CD14-positive monocyte (primary cell): ENCODE results near the gene SLX9. TPM values are rescaled to one million over a fixed set of nuclear protein-coding genes. Genes with fewer than 3 reads are reported as not detected.
A peak's percentile ranks its signal among the peaks of the same experiment; 100 is the strongest.

Source experiments
- DNase-seq, 3 donors: peaks; one replicate each; pipeline ENCODE4 v3.0.0-alpha.2; 2011 to 2022
- H2AFZ ChIP-seq: 2 replicates; pipeline ENCODE4 v1.6.0; 2012; ENCODE audit warnings: mild to moderate bottlenecking, low read depth, low read length, inconsistent platforms; ENCODE audit not compliant: insufficient read depth, poor library complexity, severe bottlenecking
- H3K27ac ChIP-seq, 2 donors: 1 replicate in 1 of 2; 2 replicates in 1 of 2; pipeline ENCODE4 v1.5.1; 2012 to 2013; ENCODE audit warnings: low read length in 2 of 2, control low read depth in 1 of 2, inconsistent platforms in 1 of 2, low read depth in 1 of 2, mild to moderate bottlenecking in 1 of 2
- H3K27me3 ChIP-seq, 2 donors: one replicate each; pipeline versions ENCODE4 v1.6.0 to v1.6.1; 2011 to 2013; ENCODE audit warnings: low read length in 2 of 2; ENCODE audit not compliant: control insufficient read depth in 2 of 2, insufficient read depth in 2 of 2
- H3K36me3 ChIP-seq, 2 donors: replicated peaks in 1 of 2; 1 replicate in 1 of 2; 2 replicates in 1 of 2; pipeline versions ENCODE4 v1.5.1 to v1.6.1; 2012 to 2013; ENCODE audit warnings: low read length in 2 of 2, control low read depth in 1 of 2, inconsistent platforms in 1 of 2, mild to moderate bottlenecking in 1 of 2; ENCODE audit not compliant: insufficient read depth in 2 of 2, control insufficient read depth in 1 of 2
- H3K4me1 ChIP-seq, 2 donors: 1 replicate in 1 of 2; 2 replicates in 1 of 2; pipeline versions ENCODE4 v1.5.1 to v1.6.1; 2012 to 2013; ENCODE audit warnings: low read length in 2 of 2, control low read depth in 1 of 2, inconsistent platforms in 1 of 2, mild to moderate bottlenecking in 1 of 2, moderate library complexity in 1 of 2; ENCODE audit not compliant: insufficient read depth in 2 of 2, control insufficient read depth in 1 of 2
- H3K4me2 ChIP-seq: replicated peaks from 2 replicates; pipeline ENCODE3; 2012; ENCODE audit warnings: low read length, moderate library complexity, mild to moderate bottlenecking; ENCODE audit not compliant: poor library complexity, severe bottlenecking; ENCODE audit errors: extremely low read depth
- H3K4me3 ChIP-seq, 3 experiments: fragments of 200-600 bp in 1 of 3; sonication (generic) in 1 of 3; replicated peaks in 1 of 3; 1 replicate in 2 of 3; 2 replicates in 1 of 3; pipeline ENCODE4 v1.5.1; 2011 to 2013; ENCODE audit warnings: low read length in 3 of 3, mild to moderate bottlenecking in 3 of 3, control low read depth in 2 of 3, low read depth in 2 of 3, inconsistent platforms in 1 of 3, moderate library complexity in 1 of 3
- H3K79me2 ChIP-seq: 2 replicates; pipeline ENCODE4 v1.6.0; 2012; ENCODE audit warnings: mild to moderate bottlenecking, control low read depth, inconsistent platforms, low read length, moderate library complexity; ENCODE audit not compliant: insufficient read depth
- H3K9ac ChIP-seq: 2 replicates; pipeline ENCODE4 v1.6.0; 2017; ENCODE audit warnings: low read length, mild to moderate bottlenecking; ENCODE audit not compliant: insufficient read depth, poor library complexity, severe bottlenecking
- H3K9me3 ChIP-seq, 2 donors: replicated peaks in 1 of 2; 1 replicate in 1 of 2; 2 replicates in 1 of 2; pipeline versions ENCODE4 v1.5.1 to v1.6.1; 2012 to 2013; ENCODE audit warnings: low read length in 2 of 2, control low read depth in 1 of 2; ENCODE audit not compliant: control insufficient read depth in 1 of 2, insufficient read depth in 1 of 2
- H4K20me1 ChIP-seq: 2 replicates; pipeline ENCODE4 v1.6.0; 2012; ENCODE audit warnings: mild to moderate bottlenecking, low read length, control low read depth, moderate library complexity; ENCODE audit not compliant: insufficient read depth
- H3K27ac Mint-ChIP-seq, 7 donors: one replicate each; pipeline ENCODE4 v1.8.0; 2020; ENCODE audit warnings: mild to moderate bottlenecking in 7 of 7, mixed read lengths in 7 of 7, moderate library complexity in 6 of 7, inconsistent platforms in 2 of 7
- H3K27me3 Mint-ChIP-seq, 3 donors: one replicate each; pipeline ENCODE4 v1.8.0; 2021 to 2022; ENCODE audit warnings: low read depth in 3 of 3, mild to moderate bottlenecking in 3 of 3, mixed read lengths in 3 of 3, moderate library complexity in 3 of 3, inconsistent platforms in 1 of 3
- H3K36me3 Mint-ChIP-seq, 2 donors: one replicate each; pipeline ENCODE4 v1.8.0; 2020; ENCODE audit warnings: mixed read lengths in 2 of 2, inconsistent platforms in 1 of 2, mild to moderate bottlenecking in 1 of 2
- H3K4me1 Mint-ChIP-seq: one replicate; pipeline ENCODE4 v1.8.0; 2020; ENCODE audit warnings: mild to moderate bottlenecking, mixed read lengths
- H3K4me3 Mint-ChIP-seq, 2 donors: one replicate each; pipeline ENCODE4 v1.8.0; 2020; ENCODE audit warnings: mild to moderate bottlenecking in 2 of 2, mixed read lengths in 2 of 2, moderate library complexity in 1 of 2
- H3K9me3 Mint-ChIP-seq, 7 donors: one replicate each; pipeline ENCODE4 v1.8.0; 2020 to 2022; ENCODE audit warnings: mixed read lengths in 7 of 7, mild to moderate bottlenecking in 6 of 7, moderate library complexity in 6 of 7, inconsistent platforms in 2 of 7
- WGBS: methylation state at CpG from one replicate; pipeline ENCODE4 v1.1.5; 2013; ENCODE audit warnings: missing lambda C conversion rate; ENCODE audit not compliant: insufficient coverage; 5-methylcytosine and 5-hydroxymethylcytosine counted together
- intact Hi-C, 2 donors: fragments of 100-400 bp; cut with micrococcal nuclease; formaldehyde crosslinking; loops; one replicate each; pipeline versions ENCODE4 v1.15.0 to v1.15.1; 2023
- polyA plus RNA-seq, 3 donors: library from polyadenylated mRNA; depleted of rRNA in 1 of 3; unstranded in 2 of 3; stranded (reverse) in 1 of 3; fragments of 300-500 nt in 2 of 3; fragments of >200 nt in 1 of 3; fragmentation: Illumina TruSeq in 2 of 3; gene quantifications; 1 replicate in 2 of 3; 2 replicates in 1 of 3; pipeline ENCODE4 v1.2.3, GENCODE V29; 2012 to 2021
- TF ChIP-seq, protein P1 (sequence below): fragments of 200-600 bp; IDR thresholded peaks from one replicate; pipeline ENCODE4 v1.8.0; 2022; ENCODE audit warnings: antibody characterized with exemption, mild to moderate bottlenecking

The SLX9 gene
- polyA plus RNA-seq, 3 donors, result 7.5 to 9.0 (median 9.0) TPM

DNA sequence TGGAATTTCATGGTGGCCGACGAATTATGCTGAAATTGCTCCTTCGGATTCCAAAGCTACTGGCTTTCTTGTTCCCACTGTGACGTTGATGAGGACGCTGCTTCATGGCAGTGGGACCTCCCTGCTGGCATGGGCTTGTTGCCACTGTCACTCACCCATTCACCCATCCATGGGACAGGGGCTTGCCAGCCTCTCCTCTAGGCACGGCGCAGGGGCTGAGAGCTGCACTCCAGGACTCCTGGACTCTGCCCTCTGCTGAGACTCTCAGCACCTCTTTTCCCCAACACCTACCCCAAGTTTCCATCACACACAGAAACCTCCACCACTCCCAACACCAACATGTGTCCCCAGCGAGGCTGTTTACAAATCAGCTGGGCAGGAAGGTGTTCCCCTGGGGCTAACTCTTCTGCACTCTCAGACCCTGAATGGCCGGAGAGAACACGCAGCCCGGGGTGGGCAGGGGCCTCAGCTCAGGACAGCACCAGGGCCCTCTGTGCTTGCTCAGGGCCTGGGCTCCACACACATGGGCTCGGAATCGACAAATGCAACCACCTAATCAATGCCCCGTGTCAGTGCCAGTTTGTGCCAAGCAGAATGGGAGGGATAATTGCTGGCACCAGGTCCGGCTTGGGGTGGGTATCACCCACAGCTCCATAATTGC, 22.3 kb upstream of the SLX9 start:
- H2AFZ ChIP-seq, result no peak overlapping the region
- no peaks in the 10 kb centered on the region for H3K9me3 ChIP-seq
- peaks cover 99% of the 10 kb centered on the region for H3K79me2 ChIP-seq
- peaks cover 0 to 2% (median 0%) of the 10 kb centered on the region in 7 donors for H3K9me3 Mint-ChIP-seq
- TF ChIP-seq, protein P1, sequence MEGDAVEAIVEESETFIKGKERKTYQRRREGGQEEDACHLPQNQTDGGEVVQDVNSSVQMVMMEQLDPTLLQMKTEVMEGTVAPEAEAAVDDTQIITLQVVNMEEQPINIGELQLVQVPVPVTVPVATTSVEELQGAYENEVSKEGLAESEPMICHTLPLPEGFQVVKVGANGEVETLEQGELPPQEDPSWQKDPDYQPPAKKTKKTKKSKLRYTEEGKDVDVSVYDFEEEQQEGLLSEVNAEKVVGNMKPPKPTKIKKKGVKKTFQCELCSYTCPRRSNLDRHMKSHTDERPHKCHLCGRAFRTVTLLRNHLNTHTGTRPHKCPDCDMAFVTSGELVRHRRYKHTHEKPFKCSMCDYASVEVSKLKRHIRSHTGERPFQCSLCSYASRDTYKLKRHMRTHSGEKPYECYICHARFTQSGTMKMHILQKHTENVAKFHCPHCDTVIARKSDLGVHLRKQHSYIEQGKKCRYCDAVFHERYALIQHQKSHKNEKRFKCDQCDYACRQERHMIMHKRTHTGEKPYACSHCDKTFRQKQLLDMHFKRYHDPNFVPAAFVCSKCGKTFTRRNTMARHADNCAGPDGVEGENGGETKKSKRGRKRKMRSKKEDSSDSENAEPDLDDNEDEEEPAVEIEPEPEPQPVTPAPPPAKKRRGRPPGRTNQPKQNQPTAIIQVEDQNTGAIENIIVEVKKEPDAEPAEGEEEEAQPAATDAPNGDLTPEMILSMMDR, result no peak
- peaks cover 77% of the 10 kb centered on the region for H3K4me1 Mint-ChIP-seq
- peak overlapping the region; percentile 80 for H3K9ac ChIP-seq
- WGBS, result 95% methylated on average over 13 of the region's 15 CpGs
- H3K4me1 ChIP-seq, result peaks cover 84 to 88% of the 10 kb centered on the region in 2 donors
- intact Hi-C loops, result loop anchor here in 1 of 2 donors (2.0 to 5.0 kb wide), 2 partner anchors 13 to 115 kb away; partner anchors contain the start of gene UBE2G2
- peak overlapping the region; percentile 70 to 97 (median 81) for H3K27ac Mint-ChIP-seq
- peaks cover 28 to 47% of the 10 kb centered on the region in 2 donors for H3K36me3 Mint-ChIP-seq
- H3K27me3 Mint-ChIP-seq, result peaks cover 0 to 2% (median 0%) of the 10 kb centered on the region in 3 donors
- H3K36me3 ChIP-seq, result peaks cover 23 to 30% of the 10 kb centered on the region in 2 donors
- H3K4me3 Mint-ChIP-seq, result peak overlapping the region; percentile 88 to 96
- peaks cover 81% of the 10 kb centered on the region for H4K20me1 ChIP-seq
- H3K27me3 ChIP-seq, result no peaks in the 10 kb centered on the region
- H3K27ac ChIP-seq, result peak overlapping the region; percentile 65 to 87
- DNase-seq, result no peak
- H3K4me2 ChIP-seq, result peak overlapping the region; percentile 87
- H3K4me3 ChIP-seq, result peak overlapping the region; percentile 2 to 99 (median 98)

DNA sequence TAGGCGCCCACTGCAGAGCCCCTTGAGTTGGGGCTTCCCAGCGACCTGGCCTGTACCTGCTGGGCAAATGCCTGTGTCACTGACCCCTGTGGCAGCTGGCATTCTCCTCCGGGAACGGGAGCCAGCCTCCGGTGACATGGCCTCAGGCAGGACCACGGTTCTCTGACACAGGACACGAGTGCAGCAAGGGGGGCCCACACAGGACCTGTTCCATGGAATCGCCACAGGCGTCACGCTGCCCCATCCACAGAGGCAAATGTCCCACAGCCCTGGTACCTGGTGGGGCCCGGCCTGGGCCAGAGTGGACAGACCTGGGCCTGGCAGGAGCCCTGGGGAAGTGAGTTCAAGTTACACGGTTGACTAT, 21.7 kb upstream of the SLX9 start:
- Histone ChIP-seq H3K27me3 (no peaks in the 10 kb centered on the region), H3K4me2 (peak overlapping the region; percentile 87), H3K4me1 (peaks cover 84 to 88% of the 10 kb centered on the region in 2 donors), H3K4me3 (peak overlapping the region; percentile 84 to 99 (median 98)), H4K20me1 (peaks cover 76% of the 10 kb centered on the region), H3K27ac (peak overlapping the region; percentile 65 to 87), H3K9me3 (no peaks in the 10 kb centered on the region), H3K36me3 (peaks cover 23 to 30% of the 10 kb centered on the region in 2 donors), H2AFZ (no peak overlapping the region), H3K79me2 (peaks cover 100% of the 10 kb centered on the region), H3K9ac (peak overlapping the region; percentile 80)
- WGBS, result 91% methylated on average over 11 of the region's 12 CpGs
- H3K4me3 Mint-ChIP-seq, result peak overlapping the region; percentile 88 to 96
- DNase-seq, result no peak
- H3K36me3 Mint-ChIP-seq, result peaks cover 28 to 45% of the 10 kb centered on the region in 2 donors
- TF ChIP-seq, protein P1, result no peak
- H3K27ac Mint-ChIP-seq, result peak overlapping the region; percentile 56 to 85 (median 80)
- intact Hi-C loops, result loop anchor here in 1 of 2 donors (5.0 kb wide), 1 partner anchor 116 kb away; the partner anchor contains the start of gene UBE2G2
- peaks cover 0 to 2% (median 0%) of the 10 kb centered on the region in 3 donors for H3K27me3 Mint-ChIP-seq
- peaks cover 80% of the 10 kb centered on the region for H3K4me1 Mint-ChIP-seq
- peaks cover 0 to 2% (median 0%) of the 10 kb centered on the region in 7 donors for H3K9me3 Mint-ChIP-seq
